Transverse colon (tissue), 4 donors: ENCODE data around the gene BTBD10.

Experiments used
- CTCF ChIP-seq, 5 experiments: fragments of 200-600 bp in 3 of 5; fragments of 450-650 bp in 2 of 5; sonication (generic) in 3 of 5; IDR thresholded peaks; 1 replicate in 2 of 5; 2 replicates in 3 of 5; pipeline ENCODE4 v1.5.1; 2016 to 2017; ENCODE audit warnings: antibody characterized with exemption in 5 of 5, inconsistent platforms in 3 of 5, mild to moderate bottlenecking in 2 of 5, moderate library complexity in 1 of 5
- EP300 ChIP-seq: sonication (generic); formaldehyde crosslinking; IDR thresholded peaks from one replicate; pipeline ENCODE4 v1.6.1; 2017; ENCODE audit warnings: antibody characterized with exemption, low read depth
- POLR2A ChIP-seq: fragments of 450-650 bp; IDR thresholded peaks from one replicate; pipeline ENCODE4 v1.6.1; 2016; ENCODE audit warnings: antibody characterized with exemption, mild to moderate bottlenecking, moderate library complexity
- POLR2AphosphoS5 ChIP-seq, 3 donors: sonication (generic); formaldehyde crosslinking; IDR thresholded peaks; one replicate each; pipeline ENCODE4 v1.6.1; 2016; ENCODE audit warnings: antibody characterized with exemption in 3 of 3

- TF ChIP-seq CTCF (IDR thresholded peaks at IDR 0.05) (no peak), POLR2A (no peak), EP300 (no peak), POLR2AphosphoS5 (IDR thresholded peaks at IDR 0.05) (no peak)
Measured at GRCh38 chr11:13348305-13348704, 114.7 kb downstream of the BTBD10 start.
